GM19240 (cell line): ENCODE measurements around the gene SLC22A3.

Experiments used
- DNase-seq: peaks from one replicate; pipeline ENCODE4 v3.0.0; 2011; ENCODE audit warnings: low spot score; ENCODE audit not compliant: insufficient read length

The SLC22A3 gene

DNA sequence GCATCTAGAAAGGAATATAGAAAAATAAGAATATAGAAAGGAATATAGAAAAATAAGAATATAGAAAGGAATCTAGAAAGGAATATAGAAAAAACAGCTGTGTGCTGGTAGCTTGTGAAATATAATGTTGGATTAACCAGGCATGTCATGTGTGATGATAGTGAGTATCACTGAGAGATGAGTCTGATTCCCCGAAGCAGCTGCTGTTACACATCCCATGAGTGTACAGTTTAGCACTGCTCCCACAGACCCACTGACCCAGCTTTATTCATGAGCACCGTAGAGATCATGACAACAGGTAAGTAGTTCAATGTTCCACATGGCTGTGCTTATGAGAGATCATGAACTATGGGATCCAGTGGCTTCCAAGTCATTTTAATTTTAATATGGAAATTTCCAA is 64.8 kb downstream of the SLC22A3 start:
- no peak for DNase-seq

DNA sequence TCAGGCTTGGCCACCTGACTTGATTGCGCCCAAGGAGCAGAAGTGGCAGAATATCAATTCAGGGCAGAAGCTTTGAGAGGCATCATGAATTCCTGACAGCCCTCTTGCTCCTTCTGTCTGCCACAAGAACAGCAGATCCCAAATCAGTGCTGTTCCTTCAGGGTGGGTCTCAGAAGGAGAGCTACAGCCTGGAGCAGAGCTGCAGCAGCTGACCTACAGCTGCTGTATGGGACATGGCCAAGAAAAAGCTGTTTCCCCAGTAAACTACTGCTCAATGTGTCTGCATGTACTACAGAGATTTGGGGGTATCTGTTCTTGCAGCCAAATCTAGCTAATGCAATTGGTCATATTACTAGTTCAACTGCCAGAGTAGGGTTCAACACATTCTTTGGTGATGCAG is 69.0 kb downstream of the SLC22A3 start:
- DNase-seq: no peak

DNA sequence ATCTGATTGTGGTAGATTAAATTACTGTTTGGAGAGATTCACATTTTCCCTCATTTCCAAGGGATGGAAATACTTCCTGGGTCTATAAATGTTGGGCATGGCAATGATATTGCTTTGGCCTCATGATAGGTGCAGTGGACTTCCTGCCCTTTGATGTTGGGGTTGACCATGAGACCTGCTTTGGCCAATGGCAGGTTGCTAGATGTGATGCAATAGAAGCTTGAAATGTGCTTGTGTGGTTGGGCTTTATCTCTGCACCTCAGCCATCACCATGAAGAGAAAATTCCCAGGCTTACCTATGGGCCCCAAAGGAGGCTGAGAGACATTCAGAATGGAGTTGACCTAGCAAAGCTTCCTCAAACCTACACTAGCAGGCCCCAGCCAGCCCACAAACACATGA is 69.4 kb downstream of the SLC22A3 start:
- no peak for DNase-seq

DNA sequence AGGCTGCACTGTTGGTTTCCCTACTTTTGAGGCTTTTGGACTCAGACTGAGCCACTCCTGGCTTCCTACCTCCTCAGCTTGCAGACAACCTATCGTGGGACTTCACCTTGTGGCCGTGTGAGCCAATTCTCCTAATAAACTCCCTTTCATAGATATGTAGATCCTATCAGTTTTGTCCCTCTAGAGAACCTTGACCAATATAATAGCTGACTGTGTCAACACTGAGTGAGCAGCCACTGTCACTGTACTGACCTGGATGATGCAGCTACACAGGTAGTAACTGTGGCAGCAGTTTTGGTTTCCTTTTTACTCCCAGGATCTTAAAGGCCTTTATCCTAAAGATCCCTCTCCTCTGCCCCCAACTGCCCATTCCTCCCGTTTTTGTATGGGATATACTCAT is 70.2 kb downstream of the SLC22A3 start:
- DNase-seq: no peak

DNA sequence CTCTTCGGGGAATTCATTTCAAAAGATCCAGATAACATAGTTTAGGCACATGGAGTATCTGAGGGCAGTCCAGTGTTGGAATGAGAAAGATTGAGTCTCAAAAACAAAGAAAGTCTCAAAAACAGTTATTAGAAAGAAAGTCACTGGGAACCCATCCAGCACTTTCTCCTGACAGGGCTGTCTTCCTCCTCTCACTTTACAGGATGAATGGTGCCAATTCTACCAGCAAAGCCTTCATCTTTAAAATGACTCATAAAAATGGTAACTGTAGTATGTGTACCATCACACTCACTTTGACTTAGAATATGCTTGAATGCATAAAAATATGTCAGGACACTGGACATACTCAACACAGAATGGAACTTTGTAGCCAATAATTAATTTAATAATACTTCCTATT is 71.3 kb downstream of the SLC22A3 start:
- DNase-seq: no peak

DNA sequence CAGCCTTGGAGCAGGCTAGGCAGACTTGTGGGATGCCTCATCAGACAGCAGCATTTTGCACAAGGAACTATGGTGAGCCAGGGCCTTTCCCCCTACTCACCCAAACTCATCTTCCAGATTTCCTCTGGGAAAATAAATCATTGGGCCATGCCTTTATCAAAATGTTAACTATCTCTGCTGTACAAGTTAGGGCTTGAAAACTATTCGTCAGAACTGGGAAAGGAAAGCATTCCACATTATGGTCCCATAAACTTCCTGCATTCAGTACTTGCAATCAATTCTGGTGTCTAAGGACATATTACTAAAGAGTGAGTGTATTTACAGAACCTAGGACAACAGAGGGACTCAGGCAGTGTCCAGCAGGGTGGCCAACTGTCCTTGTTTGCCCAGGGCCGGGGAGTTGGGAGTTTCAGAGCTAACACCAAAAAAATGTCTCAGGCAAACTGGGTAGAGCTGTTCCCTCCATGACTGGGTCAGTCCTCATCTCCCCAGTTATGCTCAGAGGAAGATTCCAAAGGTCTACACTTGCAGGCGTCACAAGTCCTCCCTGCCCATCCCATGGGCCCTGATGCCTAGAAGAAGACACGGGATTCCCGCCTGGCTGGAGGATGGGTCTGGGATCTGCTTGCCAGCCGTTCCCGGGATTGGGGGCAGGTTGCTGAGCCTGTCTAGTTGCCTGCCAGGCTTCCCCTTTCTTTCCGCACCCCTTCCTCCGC is 72.2 kb downstream of the SLC22A3 start:
- DNase-seq: no peak

DNA sequence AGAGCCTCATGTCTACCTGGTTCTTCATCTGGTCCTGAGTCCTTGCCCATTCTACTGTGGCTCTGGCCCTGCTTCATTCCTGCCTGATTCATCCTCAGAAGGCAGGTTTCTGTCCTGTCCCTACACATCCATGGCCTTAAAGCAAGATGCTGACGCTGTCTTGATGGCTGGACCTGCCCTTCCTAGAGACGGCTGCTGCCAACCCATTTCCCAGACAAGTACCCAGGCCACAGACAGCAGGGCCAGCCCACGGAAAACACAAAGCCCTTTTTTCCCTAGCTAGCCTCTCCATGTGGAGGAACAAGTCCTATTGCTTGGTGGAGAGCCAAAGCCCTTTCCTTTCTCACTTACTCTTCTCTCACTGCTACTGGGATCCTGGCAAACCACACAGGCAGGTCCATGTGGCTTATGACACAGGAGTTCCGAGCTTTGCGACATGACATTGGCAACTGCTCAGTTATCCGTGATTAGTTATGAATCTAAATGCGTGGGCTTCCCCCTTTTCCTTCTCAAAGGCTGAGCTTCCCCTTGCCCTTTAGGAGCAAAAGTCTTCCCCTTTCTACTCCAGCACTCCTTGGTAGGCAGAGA is 72.9 kb downstream of the SLC22A3 start:
- DNase-seq: no peak

DNA sequence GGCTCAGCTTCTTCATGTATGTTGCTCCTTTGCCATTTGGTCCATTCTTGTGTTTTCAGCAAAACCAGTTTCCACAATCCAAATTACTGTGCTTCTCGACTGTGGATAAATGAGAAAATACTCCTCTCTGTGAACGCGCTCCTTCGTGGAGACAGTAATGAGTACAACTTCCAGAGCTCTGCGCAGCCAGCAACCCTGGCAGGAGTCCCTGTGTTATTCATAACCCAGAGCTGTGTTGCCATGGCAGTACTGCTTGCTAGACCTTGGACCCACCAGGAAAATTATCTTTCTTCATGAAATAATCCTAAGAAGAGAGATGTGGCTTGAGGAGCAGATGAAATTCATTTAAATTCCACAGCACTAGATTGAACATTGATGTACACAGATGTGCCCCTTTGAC is 73.7 kb downstream of the SLC22A3 start:
- DNase-seq: no peak

DNA sequence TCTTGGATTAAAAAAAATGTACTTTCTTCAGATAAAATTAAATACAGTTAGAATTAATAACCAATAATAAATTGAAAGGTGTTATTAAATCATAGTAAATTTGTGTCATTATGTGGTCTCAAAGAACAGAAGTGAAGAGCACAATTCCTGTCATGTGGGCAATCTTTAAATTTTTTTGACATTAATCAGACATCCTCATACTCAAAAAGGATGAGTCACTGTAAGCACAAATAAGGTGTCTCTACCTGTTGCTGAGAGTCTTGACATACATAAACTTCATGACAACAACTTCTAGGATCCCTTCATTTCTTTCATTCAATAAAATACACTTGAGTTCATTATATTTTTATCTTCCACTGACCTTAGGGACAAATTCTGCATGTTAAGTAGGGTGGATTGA is 76.1 kb downstream of the SLC22A3 start:
- DNase-seq: no peak

DNA sequence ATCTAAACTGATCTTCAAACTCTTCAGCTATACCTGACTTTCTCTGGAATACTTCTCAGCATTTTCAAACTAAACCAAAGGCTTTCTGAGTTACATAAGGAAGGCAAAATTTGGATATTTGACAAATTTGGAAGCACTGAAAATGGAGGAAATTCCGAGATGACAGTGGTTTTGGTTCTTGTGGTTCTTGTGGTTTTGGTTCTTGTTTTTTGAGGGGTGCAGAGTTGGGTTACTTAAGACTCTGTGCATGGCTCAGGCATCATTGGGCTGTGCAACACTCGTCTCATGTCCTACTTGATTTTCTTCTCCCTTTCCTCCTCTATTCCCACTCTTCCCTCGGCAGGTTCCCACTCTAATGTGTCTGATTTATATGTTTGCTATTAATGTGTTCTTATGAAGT is 78.0 kb downstream of the SLC22A3 start:
- DNase-seq: no peak

DNA sequence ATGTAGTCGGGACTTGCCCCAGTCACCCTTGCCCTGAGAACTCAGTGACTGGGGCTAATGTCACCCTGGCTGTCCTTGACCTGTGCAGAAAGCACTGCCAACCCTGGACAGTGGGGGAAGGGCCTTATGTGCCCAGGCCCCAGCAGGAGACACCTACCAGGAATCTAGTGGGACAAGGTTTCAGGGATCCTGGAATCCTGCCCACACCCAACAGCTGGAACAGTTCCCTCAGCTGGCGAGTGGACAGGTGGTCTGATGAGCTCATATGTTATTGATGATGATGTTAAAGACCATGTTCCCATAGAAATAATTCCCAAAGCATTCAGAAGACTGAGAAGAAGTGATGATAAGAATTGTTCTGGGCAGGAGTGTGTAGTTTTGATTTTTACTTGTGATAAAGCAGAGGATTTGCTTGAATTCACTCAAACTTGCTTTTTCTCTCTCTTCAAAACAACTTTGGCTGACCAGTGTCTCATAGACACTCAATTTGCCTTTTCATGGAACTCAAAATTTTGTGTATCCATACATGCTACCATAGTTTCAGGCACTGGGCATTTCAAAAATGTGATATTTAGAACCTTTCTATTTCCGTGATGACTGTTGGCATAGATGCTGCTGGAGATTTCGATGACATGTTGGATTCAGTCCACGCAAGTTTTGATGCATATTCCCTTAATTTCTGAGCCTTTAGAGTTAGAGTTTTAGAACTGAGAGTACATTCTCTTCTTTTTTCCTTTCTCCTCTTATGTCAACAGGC is 79.3 kb downstream of the SLC22A3 start:
- DNase-seq: no peak

DNA sequence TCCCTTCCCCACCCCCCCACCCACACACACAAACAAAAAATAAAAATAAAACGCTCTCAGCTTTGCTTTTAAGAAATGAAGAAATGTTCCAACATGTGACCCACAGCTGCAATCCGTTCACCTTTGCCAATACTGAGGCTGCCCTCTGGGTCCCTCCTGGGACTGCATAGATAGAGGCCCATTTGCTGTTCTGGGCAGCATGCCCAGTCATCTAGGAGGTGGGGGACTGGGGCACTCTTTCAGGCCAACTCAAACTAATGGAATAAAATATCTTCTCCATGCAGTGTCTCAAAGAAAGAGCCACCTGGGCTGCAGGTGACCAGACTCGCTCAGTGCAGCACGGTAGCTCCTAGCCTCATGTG is 79.9 kb downstream of the SLC22A3 start:
- DNase-seq: no peak

DNA sequence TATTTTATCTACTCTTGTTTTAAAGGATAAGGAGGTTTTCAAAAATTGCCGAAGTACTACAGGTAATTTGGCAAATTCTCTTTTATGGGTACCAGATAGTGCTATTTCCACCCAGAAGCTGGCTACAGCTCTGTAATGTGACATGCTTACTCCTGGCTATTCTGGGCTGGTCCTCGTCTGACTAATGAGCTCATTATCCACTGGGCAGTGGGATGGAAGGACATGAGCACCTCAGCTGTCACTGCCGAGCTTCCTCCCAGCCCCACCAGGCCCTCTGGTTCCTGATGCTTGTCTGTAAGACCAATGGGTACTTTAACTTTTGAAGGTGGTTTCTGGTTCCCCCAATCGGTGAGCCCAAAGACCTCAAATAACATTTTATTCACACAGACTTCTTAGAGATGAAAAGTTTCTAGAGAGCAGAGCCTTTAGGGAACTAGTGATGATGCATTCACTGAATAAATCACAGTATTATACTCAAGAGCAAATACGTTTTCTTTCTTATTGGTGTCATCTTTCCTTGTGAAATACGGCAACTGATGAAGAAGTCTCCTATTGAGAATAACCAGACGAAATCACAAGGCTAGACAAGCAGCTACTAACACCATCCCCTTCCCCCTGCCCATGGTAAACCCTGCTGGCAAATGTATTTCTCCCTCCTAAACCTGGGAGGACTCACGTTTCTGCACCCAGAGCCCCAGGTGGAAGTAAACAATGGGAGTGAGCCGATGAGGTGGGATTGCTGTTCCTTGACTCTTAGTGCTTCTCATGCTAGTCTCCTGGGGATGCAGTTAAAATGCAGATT is 80.8 kb downstream of the SLC22A3 start:
- no peak for DNase-seq

DNA sequence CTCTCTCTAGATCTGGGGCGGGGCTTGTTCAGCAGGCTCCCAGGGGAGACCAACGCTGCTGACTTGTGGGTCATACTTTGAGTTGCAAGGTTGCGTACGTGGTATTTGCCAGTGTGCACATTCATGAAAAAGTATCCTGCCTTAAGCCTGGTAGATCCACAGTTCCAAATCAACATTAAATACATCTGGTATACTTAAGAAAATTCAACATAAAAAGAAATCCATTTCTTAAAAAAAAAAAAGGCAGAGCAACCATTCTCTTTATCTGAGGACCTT is 81.4 kb downstream of the SLC22A3 start:
- no peak for DNase-seq

DNA sequence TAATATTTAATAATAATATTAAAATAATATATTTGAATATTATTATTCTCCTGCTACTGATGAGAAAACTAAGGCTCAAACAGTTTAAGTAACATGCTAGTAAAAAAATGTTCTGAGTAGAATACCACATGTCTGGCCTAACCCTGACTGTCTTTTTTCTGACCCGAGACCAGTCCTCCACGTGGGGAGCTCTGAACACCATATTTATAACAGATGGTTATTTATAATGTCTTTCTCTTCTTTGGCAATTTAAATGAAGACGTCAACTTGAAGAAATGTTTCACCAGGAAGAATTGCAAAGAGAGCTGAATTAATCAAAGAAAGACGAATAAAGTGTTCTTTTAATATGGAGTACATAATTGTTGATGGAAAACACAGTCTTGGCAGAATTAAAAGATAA is 82.0 kb downstream of the SLC22A3 start:
- DNase-seq: no peak

DNA sequence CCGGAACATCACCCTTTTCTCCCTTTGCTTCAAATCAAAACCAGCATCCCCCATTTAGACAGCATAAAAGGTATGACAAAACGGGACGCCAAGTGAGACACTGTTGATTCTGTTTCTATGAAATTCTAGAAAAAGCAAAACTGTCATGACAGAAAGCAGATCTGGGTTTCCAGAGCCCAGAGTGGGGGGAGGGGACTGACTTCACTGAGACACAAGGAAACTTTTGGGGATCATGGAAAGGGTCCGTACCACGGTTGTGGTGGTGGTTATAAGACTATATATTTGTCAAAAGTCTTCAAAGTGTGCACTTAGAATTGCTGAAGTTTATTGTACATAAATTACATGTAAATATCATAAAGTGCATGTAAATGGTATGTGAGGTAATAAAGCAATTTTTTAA is 82.6 kb downstream of the SLC22A3 start:
- DNase-seq: no peak

DNA sequence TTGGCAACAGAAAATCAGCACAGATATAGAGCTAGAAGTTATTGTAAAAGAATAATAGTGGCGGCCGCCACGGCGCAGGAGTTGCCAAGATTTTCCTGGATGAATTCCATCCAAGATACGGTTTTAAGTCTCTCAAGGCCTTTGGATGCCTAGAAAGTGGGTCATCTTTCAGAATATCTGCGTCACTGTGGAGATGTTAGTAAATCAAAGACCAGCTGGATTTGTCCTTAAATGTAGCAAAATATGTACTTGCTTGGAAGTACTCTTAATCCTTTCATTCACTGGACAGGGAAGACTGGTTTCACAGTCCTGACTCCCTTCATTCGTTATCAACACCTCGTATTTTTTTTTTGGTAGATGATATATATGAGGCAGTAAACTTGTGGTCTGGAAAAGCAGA is 83.0 kb downstream of the SLC22A3 start:
- no peak for DNase-seq

DNA sequence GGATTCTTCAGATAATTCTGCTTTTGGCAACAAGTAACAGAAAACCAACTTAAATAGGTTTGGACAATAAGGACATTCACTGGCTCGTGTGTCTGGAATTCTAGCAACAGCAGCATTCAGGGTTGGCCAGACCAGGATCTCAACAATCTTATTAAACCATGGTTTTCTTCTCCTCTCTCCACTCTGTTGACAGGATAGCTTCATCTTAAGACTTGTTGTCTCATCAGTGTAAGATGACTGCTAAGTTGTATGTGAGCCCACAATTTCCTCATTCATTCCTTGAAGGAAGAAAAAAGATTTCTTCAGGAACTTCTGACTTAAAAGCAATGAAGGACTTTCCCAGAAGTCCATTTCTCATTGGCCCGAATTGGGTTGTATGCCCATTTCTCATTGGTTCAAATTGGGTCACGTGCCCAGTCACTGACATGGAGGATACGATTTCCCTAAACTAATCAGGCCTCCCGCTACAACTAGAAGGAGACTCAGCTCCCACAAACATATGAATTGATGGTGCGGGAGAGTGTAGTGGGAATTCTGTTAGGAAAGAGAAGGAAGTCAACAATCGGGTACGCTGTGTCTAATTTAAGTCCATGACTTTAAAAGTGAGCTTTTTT is 83.7 kb downstream of the SLC22A3 start:
- no peak for DNase-seq

DNA sequence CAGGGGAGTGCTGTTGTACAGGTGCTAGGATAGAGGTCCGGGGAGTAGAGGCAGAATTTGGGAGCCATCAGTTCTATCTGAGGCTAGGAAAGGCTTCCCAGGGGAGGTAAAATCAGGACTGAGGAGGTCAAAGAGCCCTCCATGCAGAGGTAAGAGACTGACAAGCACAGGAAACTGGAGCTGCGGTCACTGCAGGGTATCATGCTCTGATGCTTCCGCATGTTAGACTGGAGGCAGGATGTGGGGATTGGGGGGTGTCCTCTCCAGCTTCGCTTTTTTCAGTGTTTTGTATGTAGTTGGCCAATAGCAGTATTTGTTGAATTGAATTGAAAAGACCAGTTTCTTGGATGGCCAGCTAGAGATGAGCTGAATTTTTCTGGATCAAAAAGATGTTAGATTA is 87.8 kb downstream of the SLC22A3 start:
- no peak for DNase-seq

DNA sequence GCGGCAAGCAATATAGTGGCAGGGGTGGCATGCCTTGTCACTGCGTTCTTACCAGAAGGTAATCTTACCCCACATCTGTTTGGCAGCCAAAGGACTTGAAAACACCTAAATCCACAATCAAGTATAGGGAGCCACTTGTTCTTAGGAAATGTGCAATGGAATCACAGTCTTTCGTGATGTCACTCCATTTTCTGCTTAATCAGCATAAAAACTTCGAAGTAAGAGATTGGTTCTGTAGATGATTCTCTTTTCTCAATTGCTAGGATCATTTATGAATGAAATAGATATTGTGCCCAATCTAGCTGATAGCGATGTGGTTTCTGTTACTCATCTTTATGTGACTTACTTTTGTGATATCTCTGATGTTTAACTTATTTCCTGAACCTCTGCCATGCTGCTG is 89.0 kb downstream of the SLC22A3 start:
- DNase-seq: no peak

DNA sequence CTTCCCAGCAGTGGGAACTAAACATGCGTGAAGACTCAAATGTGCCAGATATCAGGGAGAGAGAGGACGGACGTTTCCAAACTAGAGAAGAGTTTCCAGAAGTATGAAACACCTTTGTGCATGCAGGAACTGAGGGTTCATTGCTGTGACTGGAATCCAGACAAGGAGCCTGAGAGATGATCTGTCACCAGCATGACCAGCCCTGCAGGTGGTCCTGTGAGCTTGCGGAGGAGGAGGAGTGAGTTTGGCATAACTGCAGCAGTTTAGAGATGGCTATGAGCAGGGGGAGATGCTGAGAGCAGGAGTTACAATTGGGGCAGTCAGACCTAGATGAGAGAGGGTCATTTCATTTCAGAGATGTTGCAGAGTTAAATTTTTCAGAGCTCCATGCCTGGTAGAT is 89.6 kb downstream of the SLC22A3 start:
- no peak for DNase-seq

DNA sequence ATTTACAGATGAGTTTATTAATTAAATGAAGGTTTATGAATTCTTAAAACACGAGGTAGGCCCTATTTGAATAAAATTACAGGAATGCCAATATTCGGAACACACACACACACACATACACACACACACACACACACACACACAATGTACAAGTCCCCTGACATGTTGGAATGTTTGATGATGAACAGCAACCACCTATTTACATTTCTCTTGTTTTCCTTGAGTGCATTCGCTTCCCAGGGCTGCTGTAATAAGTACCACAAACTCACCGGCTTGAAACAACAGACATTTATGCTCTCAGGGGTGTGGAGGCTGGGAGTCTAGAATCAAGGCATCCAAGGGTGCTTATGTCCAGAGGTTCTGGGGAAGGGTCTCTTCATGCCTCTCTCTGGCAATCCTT is 90.3 kb downstream of the SLC22A3 start:
- no peak for DNase-seq
